DMS79 treated with DMSO at 0.1 percent for 48 hours (cell line): ENCODE data around the gene TPP1.

Source experiments
- DNase-seq: peaks from one replicate; lab custom pipeline; 2025; lab: John Stamatoyannopoulos, UW

TPP1 gene

GRCh38 chr11:6646918-6647679, 27.9 kb upstream of the TPP1 start:
- DNase-seq = no peak

- DNase-seq = no peak
Observed at GRCh38 chr11:6646576-6646917, 27.3 kb upstream of the TPP1 start.

GRCh38 chr11:6646071-6646470, 26.8 kb upstream of the TPP1 start:
- no peak for DNase-seq

- DNase-seq = no peak
Observed at GRCh38 chr11:6642957-6643356, 23.7 kb upstream of the TPP1 start.

- DNase-seq = no peak
Observed at GRCh38 chr11:6640985-6641701, 21.9 kb upstream of the TPP1 start.

- DNase-seq = no peak
Observed at GRCh38 chr11:6640036-6640984, 21.1 kb upstream of the TPP1 start.

GRCh38 chr11:6638429-6638828, 19.2 kb upstream of the TPP1 start:
- no peak for DNase-seq

- no peak for DNase-seq
Observed at GRCh38 chr11:6637871-6638270, 18.6 kb upstream of the TPP1 start.

- DNase-seq = no peak
Observed at GRCh38 chr11:6636480-6636879, 17.3 kb upstream of the TPP1 start.

- no peak for DNase-seq
Observed at GRCh38 chr11:6635082-6635932, 16.1 kb upstream of the TPP1 start.

GRCh38 chr11:6634534-6634933, 15.3 kb upstream of the TPP1 start:
- no peak for DNase-seq

- DNase-seq = no peak
Observed at GRCh38 chr11:6633422-6634408, 14.5 kb upstream of the TPP1 start.

- DNase-seq = no peak
Observed at GRCh38 chr11:6632116-6633073, 13.2 kb upstream of the TPP1 start.

GRCh38 chr11:6631361-6631890, 12.2 kb upstream of the TPP1 start:
- DNase-seq = no peak

GRCh38 chr11:6630632-6631291, 11.5 kb upstream of the TPP1 start:
- no peak for DNase-seq

- no peak for DNase-seq
Observed at GRCh38 chr11:6629892-6630631, 10.8 kb upstream of the TPP1 start.

GRCh38 chr11:6629573-6629891, 10.3 kb upstream of the TPP1 start:
- no peak for DNase-seq

GRCh38 chr11:6628526-6628925, 9.3 kb upstream of the TPP1 start:
- DNase-seq = no peak
